NCI-H1436 (cell line): ENCODE results near the gene COPS3.
A peak's percentile ranks its signal among the peaks of the same experiment; 100 is the strongest.

Experiments
- DNase-seq: peaks from one replicate; lab custom pipeline; 2025; lab: John Stamatoyannopoulos, UW

COPS3 gene

DNA sequence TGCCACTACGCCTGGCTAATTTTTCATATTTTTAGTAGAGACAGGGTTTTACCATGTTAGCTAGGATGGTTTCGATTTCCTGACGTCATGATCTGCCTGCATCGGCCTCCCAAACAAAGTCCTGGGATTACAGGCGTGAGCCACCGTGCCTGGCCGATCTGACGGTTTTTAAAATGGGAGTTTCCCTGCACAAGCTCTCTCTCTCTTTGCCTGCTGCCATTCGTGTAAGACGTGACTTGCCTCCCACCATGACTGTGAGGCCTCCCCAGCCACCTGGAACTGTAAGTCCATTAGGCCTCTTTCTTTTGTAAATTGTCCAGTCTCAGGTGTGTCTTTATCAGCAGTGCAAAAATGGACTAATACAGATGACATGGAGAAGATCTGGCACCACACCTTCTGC is 39.4 kb downstream of the COPS3 start:
- no peak for DNase-seq

DNA sequence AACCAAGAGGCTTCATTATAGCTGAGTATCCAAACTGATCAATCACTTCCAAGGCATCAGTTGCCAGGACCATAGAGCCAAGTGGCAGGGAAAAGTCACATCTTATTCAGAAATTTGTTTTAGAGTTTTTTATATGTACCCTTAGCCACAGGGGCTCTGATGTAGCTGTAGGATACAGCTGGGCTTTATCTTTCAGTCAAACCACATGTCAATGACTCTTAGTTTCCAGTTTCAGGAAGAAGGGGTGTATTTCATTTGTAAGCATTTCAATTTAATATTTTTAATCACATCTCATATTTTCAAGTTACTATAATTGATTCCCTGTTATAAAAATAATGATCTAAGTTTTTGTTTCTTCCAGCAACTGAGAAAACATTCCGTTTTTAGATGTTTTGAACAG is 41.2 kb downstream of the COPS3 start:
- DNase-seq: no peak

DNA sequence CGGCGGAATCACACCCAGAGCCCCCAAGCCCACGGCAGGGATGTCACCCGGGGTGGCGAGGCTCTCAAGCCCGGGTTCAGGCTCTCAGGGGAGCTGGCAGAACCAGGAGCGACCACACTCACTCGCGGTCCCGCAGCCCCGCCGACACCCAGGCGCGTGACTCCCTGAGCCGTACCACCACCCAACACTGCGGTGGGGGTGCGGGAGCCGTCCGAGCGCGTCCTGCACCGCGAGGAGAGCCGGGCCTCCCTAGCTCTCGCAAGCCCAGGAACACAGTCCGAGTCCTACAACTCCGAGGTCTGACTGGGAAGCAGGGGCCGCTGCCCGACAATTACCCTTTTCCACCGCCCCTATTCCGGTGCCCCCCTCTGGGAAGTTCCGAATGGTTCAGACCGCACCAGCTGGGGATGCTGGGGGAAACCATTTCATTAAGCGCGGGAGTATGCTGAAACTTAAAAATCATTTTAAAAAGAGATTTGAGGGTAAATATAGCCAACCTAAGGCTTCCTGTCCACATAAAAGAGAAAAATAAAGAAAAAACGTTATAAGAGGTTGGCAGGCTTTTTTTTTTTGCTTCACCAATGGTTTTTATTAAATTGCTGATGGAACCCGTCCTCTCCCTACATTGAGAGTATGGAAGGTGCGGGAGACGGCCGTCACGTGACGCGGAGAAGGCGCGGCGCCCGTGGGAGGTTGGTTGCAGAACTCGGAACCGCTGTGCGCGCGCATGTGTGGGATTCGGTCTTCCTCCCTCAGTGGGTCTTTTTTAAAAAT is 43.8 kb downstream of the COPS3 start, which contains the start of gene FLCN:
Gene FLCN (minus strand): TSS at position 143 of the 774 bp plus-strand sequence. CDS start 9,031 bp downstream, outside the sequence.
- peak; percentile 93 for DNase-seq

- DNase-seq: peak; percentile 27
These were observed 44.6 kb downstream of the COPS3 start for GRCh38 chr17:17236295-17237025.

DNA sequence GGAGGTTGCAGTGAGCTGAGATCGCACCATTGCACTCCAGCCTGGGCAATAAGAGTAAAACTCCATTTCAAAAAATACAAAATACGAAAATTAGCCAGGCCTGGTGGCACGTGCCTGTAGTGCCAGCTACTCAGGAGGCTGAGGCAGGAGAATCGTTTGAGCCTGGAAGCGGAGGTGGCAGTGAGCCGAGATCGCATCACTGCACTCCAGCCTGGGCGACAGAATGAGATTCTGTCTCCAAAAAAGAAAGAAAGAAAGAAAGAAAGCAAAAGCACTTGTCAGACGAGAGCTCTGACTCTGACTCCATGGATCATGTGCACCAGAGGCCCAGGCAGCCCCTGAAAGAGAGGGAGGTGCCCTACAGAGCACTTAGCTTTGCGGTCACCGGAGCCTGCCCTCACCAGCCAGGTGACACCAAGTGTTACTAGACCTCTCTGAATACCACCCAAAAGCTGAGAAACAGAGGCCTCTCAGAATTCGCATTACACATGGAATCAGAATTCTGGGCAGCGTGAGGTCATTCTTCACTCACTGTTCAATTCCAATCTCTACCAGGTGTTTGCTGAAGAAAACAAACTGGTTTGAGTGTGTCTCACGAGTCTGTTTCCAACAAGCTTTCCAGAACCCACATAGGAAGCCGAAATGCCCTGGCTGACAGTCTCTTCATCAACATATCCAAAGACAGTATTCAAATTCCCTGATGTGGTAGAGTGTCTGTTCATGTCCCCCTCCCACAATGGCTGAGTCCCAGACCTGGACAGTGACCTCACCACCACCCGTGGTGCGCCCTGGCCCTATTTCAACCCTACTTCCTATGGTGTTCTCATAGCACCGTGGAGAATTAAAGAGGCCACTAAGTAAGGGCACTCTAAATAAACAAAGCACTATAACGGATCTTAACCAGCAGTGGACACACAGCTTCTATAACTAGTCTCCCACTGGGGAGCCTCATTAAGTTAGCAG is 45.6 kb downstream of the COPS3 start:
- no peak for DNase-seq

GRCh38 chr17:17232303-17232621 is 48.8 kb downstream of the COPS3 start:
- DNase-seq: no peak

- DNase-seq: no peak
These were observed 49.3 kb downstream of the COPS3 start for GRCh38 chr17:17231621-17232302.

GRCh38 chr17:17229416-17230384 is 51.3 kb downstream of the COPS3 start:
- no peak for DNase-seq

GRCh38 chr17:17228521-17229279 is 52.3 kb downstream of the COPS3 start:
- no peak for DNase-seq

DNA sequence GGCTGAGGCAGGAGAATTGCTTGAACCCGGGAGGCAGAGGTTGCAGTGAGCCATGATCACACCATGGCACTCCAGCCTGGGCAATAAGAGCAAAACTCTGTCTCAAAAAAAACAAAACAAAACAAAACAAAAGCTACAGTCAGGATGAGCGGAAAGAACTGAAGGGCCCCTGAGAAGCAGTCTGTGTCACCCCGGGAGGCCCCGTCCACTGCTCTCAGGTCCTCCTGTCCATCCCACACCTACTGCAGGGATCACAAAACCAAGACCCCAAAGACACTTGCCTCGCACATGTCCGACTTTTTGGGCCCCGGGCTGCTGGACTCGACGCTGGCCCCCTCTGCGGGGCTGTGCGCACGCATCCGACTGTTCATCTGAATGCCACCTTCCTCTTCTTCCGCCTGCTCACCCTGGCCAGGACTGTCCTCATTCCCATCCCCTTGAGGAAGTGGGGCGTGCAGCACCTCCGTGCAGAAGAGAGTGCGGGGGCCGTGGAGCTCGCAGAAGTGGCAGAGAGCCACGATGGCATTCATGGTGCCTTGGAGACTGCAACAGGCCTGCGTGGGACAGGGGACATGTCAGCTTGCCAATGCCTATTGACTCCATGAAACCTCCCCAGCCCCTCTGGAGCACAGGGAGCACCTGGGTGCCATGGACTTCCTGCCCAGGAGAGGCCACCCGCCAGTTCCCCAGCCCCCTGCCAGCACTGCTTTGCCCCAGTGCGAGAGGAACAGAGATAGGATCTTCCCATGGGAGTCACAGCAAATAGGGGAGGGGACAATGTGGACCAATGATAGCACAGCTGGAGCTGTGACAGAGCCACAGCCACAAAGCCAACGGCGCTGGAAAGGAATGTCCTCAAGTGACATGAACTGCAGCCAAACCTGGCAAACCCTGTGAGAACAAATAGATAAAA is 53.2 kb downstream of the COPS3 start:
- DNase-seq: no peak

DNA sequence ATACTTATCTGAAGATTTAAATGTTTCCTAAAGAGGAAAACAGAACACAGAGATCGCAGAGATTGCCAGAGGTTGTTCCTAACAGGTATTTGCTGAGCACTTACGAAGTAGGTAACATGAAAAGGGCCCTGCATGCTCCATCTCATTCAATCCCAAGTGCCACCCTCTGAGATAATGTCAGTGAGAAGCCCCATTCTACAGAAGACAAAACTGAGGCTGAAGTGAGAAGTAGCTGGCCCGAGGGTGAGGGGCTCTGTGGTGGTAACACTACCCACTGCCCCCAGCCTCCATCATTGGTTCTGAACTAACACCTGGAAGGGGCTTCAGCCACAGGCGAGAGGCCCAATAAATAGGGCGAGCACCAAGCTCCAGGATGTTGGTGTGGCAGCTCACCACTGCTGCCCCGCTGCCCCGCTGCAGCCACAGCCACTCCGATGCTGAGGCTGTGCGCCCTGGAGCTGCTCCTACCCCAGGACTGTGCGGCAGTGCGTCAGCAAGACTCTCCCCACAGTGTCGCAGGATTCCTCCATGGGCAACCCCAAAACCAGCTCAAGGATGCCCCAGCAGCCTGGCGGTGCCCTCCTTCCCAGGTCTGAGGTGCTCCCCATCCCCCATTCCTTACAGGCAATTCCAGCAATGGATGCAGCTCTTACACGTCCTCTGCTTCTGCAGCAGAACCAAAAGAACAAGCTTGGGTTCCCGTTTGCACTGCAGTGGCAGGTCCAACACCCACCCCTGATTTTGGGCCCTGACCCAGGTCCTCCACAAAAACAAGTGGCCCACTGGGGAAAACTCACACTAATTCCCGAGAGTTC is 54.4 kb downstream of the COPS3 start:
- DNase-seq: no peak

GRCh38 chr17:17225901-17226300 is 55.1 kb downstream of the COPS3 start:
- DNase-seq: no peak

DNA sequence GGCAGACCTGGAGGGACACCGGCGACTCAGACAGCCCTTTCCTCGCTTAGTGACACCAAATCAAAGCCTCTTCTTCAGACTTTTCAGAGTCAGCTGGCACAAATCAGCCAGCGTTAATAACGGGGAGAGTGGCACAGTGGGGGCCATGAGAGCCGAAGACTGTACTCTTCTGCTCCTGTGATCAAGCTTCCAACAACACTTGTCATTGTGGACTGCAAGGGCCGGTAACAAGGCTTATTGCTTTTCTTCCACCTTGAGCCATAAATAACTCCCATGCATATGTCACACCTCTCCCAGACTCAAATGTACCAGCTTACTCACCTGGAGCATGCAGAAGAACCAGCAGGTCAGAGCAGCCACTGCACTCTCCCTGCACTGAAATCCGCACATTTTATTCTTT is 56.9 kb downstream of the COPS3 start:
- DNase-seq: no peak

- DNase-seq: no peak
These were observed 57.3 kb downstream of the COPS3 start for GRCh38 chr17:17223736-17224135.

DNA sequence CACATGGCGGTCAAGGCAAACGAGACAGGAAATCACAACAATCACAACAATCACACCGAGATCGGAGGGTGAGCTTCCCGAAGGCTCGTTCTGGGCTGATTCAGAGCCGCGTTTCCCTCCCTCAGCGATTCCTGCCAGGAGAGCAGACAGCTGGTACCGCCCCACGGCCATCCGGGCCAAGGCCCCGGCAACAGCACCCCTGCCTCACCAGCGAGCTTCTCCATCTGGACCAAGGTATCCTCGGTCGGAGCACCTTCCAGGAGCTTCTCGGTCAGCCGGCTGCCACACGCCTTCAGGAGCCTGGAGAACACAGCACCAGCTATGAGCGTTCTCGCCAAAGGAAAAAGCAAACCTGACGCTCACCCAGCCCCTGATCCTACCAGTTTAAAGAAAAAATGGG is 59.7 kb downstream of the COPS3 start:
- DNase-seq: no peak

DNA sequence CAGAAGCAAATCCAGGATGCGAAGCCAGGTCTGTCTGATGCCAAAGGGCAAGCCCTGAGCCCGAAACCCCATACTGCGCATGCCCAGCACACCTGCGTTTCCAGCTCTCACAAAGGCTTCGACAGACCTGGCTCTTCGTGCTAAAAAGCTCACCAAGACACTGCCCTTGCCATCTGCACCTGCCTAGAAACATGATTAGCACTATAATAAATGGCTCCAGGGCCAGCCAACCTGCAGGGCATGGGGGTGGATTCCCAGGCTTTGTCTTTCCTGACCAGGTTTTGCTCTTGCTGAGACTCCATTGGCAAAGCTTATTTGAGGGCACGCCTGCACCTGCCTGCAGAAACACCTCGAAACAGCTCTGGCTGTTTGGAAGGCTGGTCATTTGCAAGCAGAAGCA is 60.5 kb downstream of the COPS3 start:
- DNase-seq: no peak

- no peak for DNase-seq
These were observed 63.1 kb downstream of the COPS3 start for GRCh38 chr17:17217995-17218394.

DNA sequence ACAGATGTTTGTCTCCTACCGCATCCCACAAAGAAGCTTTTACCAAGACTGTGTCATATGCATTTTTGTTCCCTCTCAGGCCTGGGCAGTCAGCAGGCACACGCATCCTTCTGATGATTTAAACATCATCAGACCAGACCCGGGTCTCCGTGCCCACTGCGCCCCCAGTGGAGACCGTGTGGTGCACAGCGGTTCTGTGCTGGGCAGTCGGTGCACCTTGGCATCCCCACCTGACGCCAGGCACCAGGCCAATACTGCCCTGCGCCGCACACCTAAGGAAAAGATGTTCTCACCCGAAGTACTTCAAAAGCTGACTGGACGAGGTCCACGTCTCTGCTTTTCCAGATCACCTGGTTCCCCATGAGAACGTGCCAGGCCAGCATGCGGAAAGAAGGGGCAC is 64.3 kb downstream of the COPS3 start:
- DNase-seq: no peak
